HEK293T (cell line): ENCODE measurements around the gene SH2D3A.
A peak's percentile ranks its signal among the peaks of the same experiment; 100 is the strongest.

Experiments
- CTCF ChIA-PET: fragments of 350-600 bp; formaldehyde crosslinking; extraction: SDS; loops from one replicate; lab custom pipeline; 2021; ENCODE audit warnings: antibody characterized with exemption, inconsistent platforms; lab: Yijun Ruan, JAX
- POLR2A ChIA-PET: fragments of 350-600 bp; formaldehyde crosslinking; extraction: SDS; loops from one replicate; lab custom pipeline; 2020; ENCODE audit warnings: antibody characterized with exemption, inconsistent platforms; lab: Yijun Ruan, JAX
- DNase-seq: peaks from one replicate; pipeline ENCODE4 v3.0.0; 2012; ENCODE audit warnings: mixed read lengths; ENCODE audit errors: extremely low spot score
- ARNT ChIP-seq: fragments of 450-650 bp; IDR thresholded peaks from 2 replicates; pipeline ENCODE4 v1.6.1; 2017; ENCODE audit warnings: mild to moderate bottlenecking
- BHLHE40 ChIP-seq: fragments of 450-650 bp; IDR thresholded peaks from 2 replicates; pipeline ENCODE4 v1.6.1; 2016; ENCODE audit warnings: mild to moderate bottlenecking, moderate library complexity, borderline replicate concordance
- ELF4 ChIP-seq: fragments of 450-650 bp; IDR thresholded peaks from 2 replicates; pipeline ENCODE4 v1.6.1; 2017; ENCODE audit warnings: antibody characterized with exemption
- FOXA1 ChIP-seq: fragments of 450-650 bp; IDR thresholded peaks from 2 replicates; pipeline ENCODE4 v1.6.1; 2016; ENCODE audit warnings: mild to moderate bottlenecking
- FOXK2 ChIP-seq: fragments of 450-650 bp; IDR thresholded peaks from 2 replicates; pipeline ENCODE4 v1.6.1; 2016; ENCODE audit warnings: mild to moderate bottlenecking
- FOXM1 ChIP-seq: fragments of 450-650 bp; IDR thresholded peaks from 2 replicates; pipeline ENCODE4 v1.6.1; 2017; ENCODE audit warnings: mild to moderate bottlenecking, borderline replicate concordance
- HDGF ChIP-seq: fragments of 450-650 bp; IDR thresholded peaks from 2 replicates; pipeline ENCODE4 v1.6.1; 2017; ENCODE audit warnings: antibody characterized with exemption, borderline replicate concordance
- L3MBTL2 ChIP-seq: fragments of 450-650 bp; conservative IDR thresholded peaks from 2 replicates; pipeline ENCODE4 v1.6.1; 2016; ENCODE audit warnings: mild to moderate bottlenecking
- LEF1 ChIP-seq: fragments of 450-650 bp; IDR thresholded peaks from 2 replicates; pipeline ENCODE4 v1.6.1; 2017; ENCODE audit warnings: mild to moderate bottlenecking, borderline replicate concordance
- PKNOX1 ChIP-seq: fragments of 450-650 bp; IDR thresholded peaks from 2 replicates; pipeline ENCODE4 v1.6.1; 2016
- SP1 ChIP-seq: fragments of 450-650 bp; IDR thresholded peaks from 2 replicates; pipeline ENCODE4 v1.6.1; 2017
- SUZ12 ChIP-seq: fragments of 450-650 bp; IDR thresholded peaks from 2 replicates; pipeline ENCODE4 v1.6.1; 2016; ENCODE audit warnings: mild to moderate bottlenecking
- TARDBP ChIP-seq: fragments of 450-650 bp; IDR thresholded peaks from 2 replicates; pipeline ENCODE4 v1.6.1; 2016
- ZNF384 ChIP-seq: fragments of 450-650 bp; IDR thresholded peaks from 2 replicates; pipeline ENCODE4 v1.6.1; 2016

The SH2D3A gene

DNA sequence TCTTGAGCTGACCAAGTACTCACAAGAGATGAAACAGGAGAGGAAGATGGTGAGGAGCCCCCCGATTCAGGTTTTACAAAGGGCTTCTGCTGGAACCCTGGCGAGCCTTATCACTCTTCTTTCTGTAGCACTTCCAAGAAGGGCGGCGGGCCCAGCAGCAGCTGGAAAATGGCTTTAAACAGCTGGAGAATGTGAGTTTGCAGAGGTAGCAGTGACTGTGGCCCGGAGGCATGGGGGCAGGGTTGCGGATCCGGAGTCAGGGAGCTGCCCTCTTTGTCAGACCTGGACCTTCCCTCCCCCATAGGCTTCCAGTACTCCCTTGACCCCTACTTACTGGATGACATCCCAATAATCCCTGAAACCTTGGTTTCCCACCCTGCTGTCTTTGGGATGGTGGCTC lies 24.2 kb downstream of the SH2D3A start:
- no peak for DNase-seq
- TF ChIP-seq FOXA1 (no peak), ARNT (no peak), ZNF384 (no peak), SUZ12 (no peak), LEF1 (no peak)
- POLR2A ChIA-PET: no interaction called here
- CTCF ChIA-PET: no interaction called here

DNA sequence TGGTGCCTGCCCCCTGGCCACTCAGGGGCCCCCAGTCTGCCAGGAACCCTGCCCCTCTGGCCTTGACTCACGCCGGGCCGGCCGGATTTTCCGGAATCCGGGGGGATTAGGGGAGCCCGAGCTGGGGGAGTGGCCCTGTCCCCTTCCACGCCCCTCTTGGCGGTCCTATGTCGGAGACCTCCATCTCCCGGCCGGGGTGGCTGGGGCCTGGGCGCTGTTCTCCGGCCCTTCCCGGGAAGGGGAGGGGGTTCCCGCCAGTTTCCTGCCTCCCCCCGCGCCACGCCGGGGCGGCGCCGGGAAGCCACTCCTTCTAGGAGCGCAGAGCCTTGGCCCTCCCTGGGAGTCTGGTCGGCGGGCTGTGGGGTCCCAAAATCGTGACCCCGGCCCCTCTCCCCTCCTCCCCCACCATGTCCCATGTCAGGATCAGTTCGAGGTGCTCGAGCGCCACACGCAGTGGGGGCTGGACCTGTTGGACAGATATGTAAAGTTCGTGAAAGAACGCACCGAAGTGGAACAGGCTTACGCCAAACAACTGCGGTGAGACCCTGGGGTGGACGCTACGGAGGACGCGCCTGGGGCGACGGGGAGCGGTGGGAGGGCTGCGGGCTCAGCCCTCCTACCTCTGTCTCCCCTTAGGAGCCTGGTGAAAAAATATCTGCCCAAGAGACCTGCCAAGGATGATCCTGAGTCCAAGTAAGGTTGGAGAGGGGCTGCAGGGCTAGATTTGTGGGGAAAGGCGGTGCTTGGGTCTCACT lies 26.5 kb downstream of the SH2D3A start:
- ChIA-PET POLR2A (interaction anchor here (1.0 kb wide), 1 partner anchor 16 kb away, joined by 3 read pairs; no protein-coding TSS in a partner anchor), CTCF (no interaction called here)
- TF ChIP-seq BHLHE40: no peak
- no peak for TF ChIP-seq HDGF
- no peak for TF ChIP-seq ELF4
- peak; percentile 36; the same call in 1 of the 2 replicates for TF ChIP-seq FOXM1
- TF ChIP-seq PKNOX1: no peak
- DNase-seq: peak; percentile 34

- ChIA-PET CTCF (no interaction called here), POLR2A (interaction anchor here (1.0 kb wide), 1 partner anchor 15 kb away, joined by 3 read pairs; no protein-coding TSS in a partner anchor)
- no peak for TF ChIP-seq LEF1
- peak; percentile 61 for TF ChIP-seq L3MBTL2
- no peak for TF ChIP-seq TARDBP
- no peak for TF ChIP-seq ARNT
- no peak for DNase-seq
Observed at GRCh38 chr19:6739883-6740588, 27.2 kb downstream of the SH2D3A start.

- peak; percentile 89 for DNase-seq
- POLR2A ChIA-PET: interaction anchor here (2.0 kb wide), 1 partner anchor 29 kb away, joined by 8 read pairs; no protein-coding TSS in a partner anchor
- TF ChIP-seq SP1: peak; percentile 48; the same call in 1 of the 2 replicates
- TF ChIP-seq BHLHE40: no peak
- CTCF ChIA-PET: no interaction called here
Observed at GRCh38 chr19:6739390-6739882, 27.8 kb downstream of the SH2D3A start, which contains the start of gene TRIP10. TRIP10 (plus strand) TSS chr19:6739680; CDS start chr19:6739762, 82 bp downstream.

DNA sequence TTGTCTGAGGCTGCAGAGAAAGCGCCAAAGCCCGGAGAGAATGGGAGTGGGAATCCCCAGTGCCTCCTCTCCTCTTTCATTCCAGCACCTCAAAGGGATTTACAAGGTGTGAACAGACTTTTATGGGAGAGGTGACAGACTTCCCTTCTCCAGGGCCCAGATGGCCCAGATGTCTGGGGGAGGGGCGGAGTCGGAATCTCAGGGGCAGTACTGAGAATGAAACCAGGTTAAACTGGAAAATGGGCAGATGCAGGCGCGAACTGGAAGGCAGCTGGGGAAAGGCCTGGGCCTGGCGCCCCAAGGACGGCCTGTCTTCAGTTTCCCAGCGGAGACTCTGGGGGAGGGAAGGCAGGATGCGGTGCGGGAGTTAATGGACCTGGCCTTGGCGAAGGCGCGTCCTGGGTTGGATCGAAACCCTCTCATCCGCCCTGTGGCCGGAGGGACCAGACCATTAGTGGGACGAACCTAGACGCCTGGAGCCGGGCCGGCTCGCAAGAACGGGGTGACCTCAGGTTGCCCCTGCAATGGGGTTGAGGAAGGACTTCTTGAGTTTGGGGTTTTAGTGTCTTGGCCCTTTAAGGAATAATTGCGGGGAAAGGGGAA lies 28.3 kb downstream of the SH2D3A start:
- POLR2A ChIA-PET: interaction anchor here (1.0 to 2.0 kb wide), 3 partner anchors 30 to 232 kb away, joined by 4 to 8 read pairs (median 5); no protein-coding TSS in a partner anchor
- TF ChIP-seq PKNOX1 (peak; percentile 31; the same call in 1 of the 2 replicates), L3MBTL2 (peak; percentile 34; the same call in 1 of the 2 replicates), FOXK2 (no peak), ELF4 (no peak), ARNT (no peak)
- DNase-seq: no peak
- CTCF ChIA-PET: interaction anchor here (0.6 to 1.2 kb wide), 3 partner anchors 16 to 125 kb away, joined by 3 to 7 read pairs (median 5); no protein-coding TSS in a partner anchor

DNA sequence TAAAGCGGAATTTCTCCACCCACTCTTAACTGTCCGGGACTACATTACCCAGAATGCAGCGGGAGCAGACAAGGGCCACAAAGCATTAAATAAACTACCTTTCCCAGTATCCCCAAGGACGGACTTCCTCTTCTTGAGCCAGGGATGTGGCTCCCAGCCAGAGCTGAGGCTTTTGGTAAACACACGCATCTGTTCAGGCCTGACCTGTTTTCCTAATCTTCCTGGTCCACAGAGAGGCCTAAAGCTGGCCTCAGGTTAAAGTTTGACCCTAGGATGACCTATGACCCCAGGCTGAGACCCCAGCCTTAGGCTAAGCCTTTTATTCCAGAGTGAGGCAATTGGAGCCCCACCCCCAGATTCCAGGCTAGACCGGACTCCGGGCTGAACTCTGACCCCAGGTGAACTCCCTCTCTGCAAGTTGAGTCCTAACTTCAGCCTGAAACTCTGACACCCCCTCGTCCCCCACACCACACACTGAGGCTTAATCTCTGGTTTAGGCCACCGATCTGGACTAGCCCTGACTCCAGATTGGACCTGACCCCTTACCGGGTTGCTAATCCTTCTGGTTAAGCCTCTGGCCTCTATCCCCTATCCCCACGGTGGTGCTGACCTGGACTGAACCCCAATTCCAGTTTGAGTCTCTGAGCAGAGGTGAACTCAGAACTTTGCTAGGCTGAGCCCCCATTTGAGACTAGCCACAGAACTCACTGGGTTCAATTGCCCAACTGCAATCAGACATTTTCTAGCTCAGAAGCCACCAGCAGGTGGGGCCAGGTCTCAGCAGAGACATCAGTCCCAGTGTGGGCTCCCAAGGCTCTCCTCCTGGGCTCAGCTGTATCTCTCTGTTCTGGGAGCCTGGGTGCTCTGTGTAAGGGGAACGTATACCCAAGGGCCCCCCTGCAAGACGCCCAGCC lies 29.1 kb downstream of the SH2D3A start:
- ChIA-PET POLR2A (interaction anchor here (0.7 to 2.0 kb wide), 8 partner anchors 10 to 231 kb away, joined by 3 to 8 read pairs (median 4); no protein-coding TSS in a partner anchor), CTCF (interaction anchor here (0.6 to 1.2 kb wide), 5 partner anchors 15 to 125 kb away, joined by 3 to 7 read pairs (median 3); no protein-coding TSS in a partner anchor)
- DNase-seq: peak; percentile 39
- TF ChIP-seq HDGF: no peak
- peak; percentile 75 for TF ChIP-seq ELF4
- no peak for TF ChIP-seq SP1
- no peak for TF ChIP-seq LEF1
